ENCODE results near the gene NECAB2. TPM values are rescaled to one million over a fixed set of nuclear protein-coding genes. Genes with fewer than 3 reads are reported as not detected.
A peak's percentile ranks its signal among the peaks of the same experiment; 100 is the strongest.

Gene NECAB2
- total and polyA plus RNA-seq, 2 experiments from 2014 or later: 1.6 to 5.1 TPM

DNA sequence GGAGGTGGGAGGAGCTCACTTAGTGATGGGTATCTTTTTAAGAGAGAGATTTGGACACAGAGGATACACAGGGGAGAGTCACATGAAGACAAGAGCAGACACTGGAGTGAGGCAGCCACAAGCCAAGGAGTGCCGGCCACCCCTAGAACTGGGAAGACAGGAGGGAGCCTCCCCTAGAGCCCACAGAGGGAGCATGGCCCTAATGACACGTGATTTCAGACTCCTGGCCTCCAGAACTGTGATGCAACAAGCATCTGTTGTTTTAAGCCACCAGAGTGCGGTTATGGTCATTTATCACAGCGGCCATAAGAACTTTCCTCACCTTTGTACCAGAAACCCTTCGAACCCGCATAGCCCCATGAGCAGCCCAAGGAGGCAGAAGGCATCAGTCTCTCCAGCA is 41.2 kb downstream of the NECAB2 start (continued):
- TF ChIP-seq, protein P1, sequence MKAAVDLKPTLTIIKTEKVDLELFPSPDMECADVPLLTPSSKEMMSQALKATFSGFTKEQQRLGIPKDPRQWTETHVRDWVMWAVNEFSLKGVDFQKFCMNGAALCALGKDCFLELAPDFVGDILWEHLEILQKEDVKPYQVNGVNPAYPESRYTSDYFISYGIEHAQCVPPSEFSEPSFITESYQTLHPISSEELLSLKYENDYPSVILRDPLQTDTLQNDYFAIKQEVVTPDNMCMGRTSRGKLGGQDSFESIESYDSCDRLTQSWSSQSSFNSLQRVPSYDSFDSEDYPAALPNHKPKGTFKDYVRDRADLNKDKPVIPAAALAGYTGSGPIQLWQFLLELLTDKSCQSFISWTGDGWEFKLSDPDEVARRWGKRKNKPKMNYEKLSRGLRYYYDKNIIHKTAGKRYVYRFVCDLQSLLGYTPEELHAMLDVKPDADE (IDR thresholded peaks at IDR 0.05): no peak
- no peak for TF ChIP-seq EZH2phosphoT487 (IDR thresholded peaks at IDR 0.05; ENCODE audit: unreplicated experiment)
- TF ChIP-seq, protein P2, sequence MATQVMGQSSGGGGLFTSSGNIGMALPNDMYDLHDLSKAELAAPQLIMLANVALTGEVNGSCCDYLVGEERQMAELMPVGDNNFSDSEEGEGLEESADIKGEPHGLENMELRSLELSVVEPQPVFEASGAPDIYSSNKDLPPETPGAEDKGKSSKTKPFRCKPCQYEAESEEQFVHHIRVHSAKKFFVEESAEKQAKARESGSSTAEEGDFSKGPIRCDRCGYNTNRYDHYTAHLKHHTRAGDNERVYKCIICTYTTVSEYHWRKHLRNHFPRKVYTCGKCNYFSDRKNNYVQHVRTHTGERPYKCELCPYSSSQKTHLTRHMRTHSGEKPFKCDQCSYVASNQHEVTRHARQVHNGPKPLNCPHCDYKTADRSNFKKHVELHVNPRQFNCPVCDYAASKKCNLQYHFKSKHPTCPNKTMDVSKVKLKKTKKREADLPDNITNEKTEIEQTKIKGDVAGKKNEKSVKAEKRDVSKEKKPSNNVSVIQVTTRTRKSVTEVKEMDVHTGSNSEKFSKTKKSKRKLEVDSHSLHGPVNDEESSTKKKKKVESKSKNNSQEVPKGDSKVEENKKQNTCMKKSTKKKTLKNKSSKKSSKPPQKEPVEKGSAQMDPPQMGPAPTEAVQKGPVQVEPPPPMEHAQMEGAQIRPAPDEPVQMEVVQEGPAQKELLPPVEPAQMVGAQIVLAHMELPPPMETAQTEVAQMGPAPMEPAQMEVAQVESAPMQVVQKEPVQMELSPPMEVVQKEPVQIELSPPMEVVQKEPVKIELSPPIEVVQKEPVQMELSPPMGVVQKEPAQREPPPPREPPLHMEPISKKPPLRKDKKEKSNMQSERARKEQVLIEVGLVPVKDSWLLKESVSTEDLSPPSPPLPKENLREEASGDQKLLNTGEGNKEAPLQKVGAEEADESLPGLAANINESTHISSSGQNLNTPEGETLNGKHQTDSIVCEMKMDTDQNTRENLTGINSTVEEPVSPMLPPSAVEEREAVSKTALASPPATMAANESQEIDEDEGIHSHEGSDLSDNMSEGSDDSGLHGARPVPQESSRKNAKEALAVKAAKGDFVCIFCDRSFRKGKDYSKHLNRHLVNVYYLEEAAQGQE (IDR thresholded peaks at IDR 0.05; ENCODE audit: unreplicated experiment): no peak
- TF ChIP-seq JUNB (IDR thresholded peaks at IDR 0.05; ENCODE audit: unreplicated experiment): no peak

DNA sequence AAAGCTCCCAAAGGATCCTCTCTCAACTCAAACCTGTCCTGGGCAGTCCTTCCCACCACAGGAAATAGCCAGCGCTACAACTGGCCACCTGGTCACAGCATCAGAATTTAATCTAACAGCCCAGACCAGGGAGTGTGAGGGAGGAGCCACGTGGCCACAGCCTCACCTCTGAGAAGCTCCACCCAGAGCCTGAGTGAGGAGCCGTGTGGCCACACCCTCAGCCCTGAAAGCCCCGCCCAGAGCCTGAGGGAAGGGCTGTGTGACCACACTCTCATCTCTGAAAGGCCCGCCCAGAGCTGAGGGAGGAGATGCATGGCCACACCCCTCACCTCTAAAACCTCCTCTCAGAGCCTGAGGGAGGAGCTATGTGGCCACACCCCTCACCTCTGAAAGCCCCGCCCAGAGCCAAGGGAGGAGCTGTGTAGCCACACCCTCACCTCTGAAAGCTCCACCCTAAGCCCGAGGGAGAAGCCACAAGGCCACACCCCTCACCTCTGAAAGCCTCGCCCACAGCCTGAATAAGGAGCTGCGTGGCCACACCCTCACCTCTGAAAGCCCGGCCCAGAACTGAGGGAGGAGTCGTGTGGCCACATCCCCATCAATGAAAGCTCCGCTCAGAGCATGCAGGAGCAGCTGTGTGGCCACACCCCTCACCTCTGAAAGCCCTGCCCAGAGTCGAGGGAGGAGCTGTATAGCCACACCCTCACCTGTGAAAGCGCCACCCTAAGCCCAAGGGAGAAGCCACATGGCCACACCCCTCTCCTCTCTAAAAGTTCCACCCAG is 45.9 kb downstream of the NECAB2 start:
- Mint-ChIP-seq H3K9me3 (no peaks in the 10 kb centered on the region), H3K4me1 (peaks cover 7% of the 10 kb centered on the region), H3K27ac (peak overlapping the region; percentile 81; the same call in 1 of the 2 replicates), H3K27me3 (ENCODE audit: insufficient read depth, low read depth, poor library complexity) (peaks cover 4% of the 10 kb centered on the region), H3K36me3 (ENCODE audit: low read depth) (no peaks in the 10 kb centered on the region), H3K4me3 (peak overlapping the region; percentile 55; the same call in 2 of the 3 replicates)
- H4K20me1 ChIP-seq (replicated peaks; ENCODE audit: insufficient read depth): no peaks in the 10 kb centered on the region
- no peak overlapping the region for H2AFZ ChIP-seq
- H3K79me2 ChIP-seq (replicated peaks; ENCODE audit: insufficient read depth): no peaks in the 10 kb centered on the region
- H3K9me2 ChIP-seq (ENCODE audit: insufficient read depth): no peaks in the 10 kb centered on the region
- no peak overlapping the region for H3K4me2 ChIP-seq
- no peak overlapping the region for H3K4me3 ChIP-seq
- no peaks in the 10 kb centered on the region for H3K27me3 ChIP-seq (ENCODE audit: insufficient read depth)
- TF ChIP-seq EZH2phosphoT487 (IDR thresholded peaks at IDR 0.05; ENCODE audit: unreplicated experiment): no peak
- TF ChIP-seq, protein P2 (IDR thresholded peaks at IDR 0.05; ENCODE audit: unreplicated experiment): no peak
- 0 out of 2 replicates have a peak, but pooled peaks have one; percentile 24 for TF ChIP-seq POLR2AphosphoS5 (IDR thresholded peaks at IDR 0.05; ENCODE audit: low read depth)
- no peak for TF ChIP-seq ZNF331 (CRISPR knock-in tag; IDR thresholded peaks at IDR 0.05; ENCODE audit: low read depth)
- TF ChIP-seq, protein P1 (IDR thresholded peaks at IDR 0.05): no peak
- peak; percentile 92 for ATAC-seq
- no peaks in the 10 kb centered on the region for H3K36me3 ChIP-seq (ENCODE audit: insufficient read depth)
- H3F3A ChIP-seq (replicated peaks; ENCODE audit: low read depth): no peaks in the 10 kb centered on the region
- no peaks in the 10 kb centered on the region; the same call in 1 of the 2 replicates for H3K4me1 ChIP-seq (ENCODE audit: insufficient read depth)
- H3K27ac ChIP-seq (ENCODE audit: low read depth): no peak overlapping the region
- peak; percentile 99 for DNase-seq (ENCODE audit: low spot score)

Data from GM23338 (cell line).